Mammary epithelial cell (primary cell): ENCODE data around the gene FLRT2.

Experiments used
- EZH2 ChIP-seq: IDR thresholded peaks from 2 replicates; pipeline ENCODE4 v1.6.1; 2012; ENCODE audit warnings: low read length, inconsistent platforms, borderline replicate concordance
- TF ChIP-seq, protein P1 (sequence below), 2 donors: IDR thresholded peaks in 1 of 2; conservative IDR thresholded peaks in 1 of 2; 2 replicates each; pipeline ENCODE4 v1.5.1; 2011 to 2012; ENCODE audit warnings: inconsistent platforms in 2 of 2, low read length in 2 of 2, mild to moderate bottlenecking in 2 of 2, control low read depth in 1 of 2, low read depth in 1 of 2; ENCODE audit not compliant: insufficient read depth in 1 of 2; ENCODE audit errors: extremely low read depth in 1 of 2

- TF ChIP-seq EZH2, result no peak
- TF ChIP-seq, protein P1, sequence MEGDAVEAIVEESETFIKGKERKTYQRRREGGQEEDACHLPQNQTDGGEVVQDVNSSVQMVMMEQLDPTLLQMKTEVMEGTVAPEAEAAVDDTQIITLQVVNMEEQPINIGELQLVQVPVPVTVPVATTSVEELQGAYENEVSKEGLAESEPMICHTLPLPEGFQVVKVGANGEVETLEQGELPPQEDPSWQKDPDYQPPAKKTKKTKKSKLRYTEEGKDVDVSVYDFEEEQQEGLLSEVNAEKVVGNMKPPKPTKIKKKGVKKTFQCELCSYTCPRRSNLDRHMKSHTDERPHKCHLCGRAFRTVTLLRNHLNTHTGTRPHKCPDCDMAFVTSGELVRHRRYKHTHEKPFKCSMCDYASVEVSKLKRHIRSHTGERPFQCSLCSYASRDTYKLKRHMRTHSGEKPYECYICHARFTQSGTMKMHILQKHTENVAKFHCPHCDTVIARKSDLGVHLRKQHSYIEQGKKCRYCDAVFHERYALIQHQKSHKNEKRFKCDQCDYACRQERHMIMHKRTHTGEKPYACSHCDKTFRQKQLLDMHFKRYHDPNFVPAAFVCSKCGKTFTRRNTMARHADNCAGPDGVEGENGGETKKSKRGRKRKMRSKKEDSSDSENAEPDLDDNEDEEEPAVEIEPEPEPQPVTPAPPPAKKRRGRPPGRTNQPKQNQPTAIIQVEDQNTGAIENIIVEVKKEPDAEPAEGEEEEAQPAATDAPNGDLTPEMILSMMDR (conservative IDR thresholded peaks at IDR 0.05 in 1 of 2, IDR thresholded peaks at IDR 0.05 in 1 of 2; ENCODE audit: extremely low read depth in 1 of 2, insufficient read depth in 1 of 2, low read depth in 1 of 2, low read length in 2 of 2), result no peak
Observed at GRCh38 chr14:85528897-85529631, 880 bp upstream of the FLRT2 start.
